ENCODE data around the gene ADORA1. TPM values are rescaled to one million over a fixed set of nuclear protein-coding genes. Genes with fewer than 3 reads are reported as not detected.

The ADORA1 gene
- total and polyA plus RNA-seq, 2 donors (not counting 3 experiments of a cell fraction or from before 2014, with no cell fraction given): 0.15 TPM; not detected in 1

- CTCF ChIA-PET: interaction anchor here (1.0 to 3.3 kb wide), 4 partner anchors 9 to 137 kb away, joined by 3 to 19 read pairs (median 8); no protein-coding TSS in a partner anchor
- Histone ChIP-seq H3K4me3 (replicated peaks in 1 of 3; ENCODE audit: insufficient read depth in 1 of 3, low read depth in 1 of 3, low read length in 3 of 3) (no peak overlapping the region), H3K4me1 (ENCODE audit: control insufficient read depth, extremely low read depth, insufficient read depth, low read length) (peaks cover 4% of the 10 kb centered on the region), H3K27ac (ENCODE audit: insufficient read depth, low read depth, low read length) (no peak overlapping the region), H3K9me3 (replicated peaks; ENCODE audit: control insufficient read depth, insufficient read depth, low read length) (no peaks in the 10 kb centered on the region), H3K9me1 (replicated peaks; ENCODE audit: control insufficient read depth, extremely low read depth, insufficient read depth, low read length) (no peaks in the 10 kb centered on the region), H2AFZ (ENCODE audit: low read depth, low read length) (no peak overlapping the region), H3K27me3 (ENCODE audit: control insufficient read depth in 2 of 2, insufficient read depth in 2 of 2, low read length in 2 of 2) (peaks cover 14 to 31% of the 10 kb centered on the region in 2 experiments), H3K79me2 (ENCODE audit: control insufficient read depth, insufficient read depth, low read length) (no peaks in the 10 kb centered on the region), H3K36me3 (ENCODE audit: control insufficient read depth in 2 of 2, extremely low read depth in 1 of 2, insufficient read depth in 2 of 2, low read length in 2 of 2) (no peaks in the 10 kb centered on the region), H4K20me1 (replicated peaks; ENCODE audit: control insufficient read depth, extremely low read depth, insufficient read depth, low read length) (no peaks in the 10 kb centered on the region), H3K9ac (replicated peaks; ENCODE audit: extremely low read depth, insufficient read depth, low read length) (no peak overlapping the region), H3K4me2 (ENCODE audit: insufficient read depth, low read length) (no peak overlapping the region)
- no peak for TF ChIP-seq MYC (IDR thresholded peaks at IDR 0.05; ENCODE audit: low read depth, low read length)
- TF ChIP-seq CTCF (IDR thresholded peaks at IDR 0.05; ENCODE audit: extremely low read depth in 1 of 2, insufficient read depth in 1 of 2, low read depth in 1 of 2, low read length in 2 of 2): no peak
- no peak for DNase-seq (ENCODE audit: low read depth, low spot score)
- BruUV-seq (replicated peaks): no TSS peak
- POLR2A ChIA-PET: no interaction called here
- dilution Hi-C loops (cut with MboI; ENCODE audit: extremely low pct_ligation_motif_present, low sequenced_read_pairs) (no loop called here), intact Hi-C loops (cut with micrococcal nuclease) (no loop called here)
- FAIRE-seq: no peak
Observed at GRCh38 chr1:203131548-203132200, 4.1 kb downstream of the ADORA1 start.

GRCh38 chr1:203133970-203134725 lies 6.6 kb downstream of the ADORA1 start:
- CTCF ChIA-PET: interaction anchor here (0.5 to 3.3 kb wide), 4 partner anchors 16 to 212 kb away, joined by 3 to 19 read pairs (median 8); no protein-coding TSS in a partner anchor
- Histone ChIP-seq H3K27ac (ENCODE audit: insufficient read depth, low read depth, low read length) (no peak overlapping the region), H4K20me1 (replicated peaks; ENCODE audit: control insufficient read depth, extremely low read depth, insufficient read depth, low read length) (no peaks in the 10 kb centered on the region), H3K4me1 (ENCODE audit: control insufficient read depth, extremely low read depth, insufficient read depth, low read length) (no peaks in the 10 kb centered on the region), H3K36me3 (ENCODE audit: control insufficient read depth in 2 of 2, extremely low read depth in 1 of 2, insufficient read depth in 2 of 2, low read length in 2 of 2) (no peaks in the 10 kb centered on the region), H3K4me2 (ENCODE audit: insufficient read depth, low read length) (no peak overlapping the region), H3K9me1 (replicated peaks; ENCODE audit: control insufficient read depth, extremely low read depth, insufficient read depth, low read length) (no peaks in the 10 kb centered on the region), H3K9me3 (replicated peaks; ENCODE audit: control insufficient read depth, insufficient read depth, low read length) (no peaks in the 10 kb centered on the region), H3K9ac (replicated peaks; ENCODE audit: extremely low read depth, insufficient read depth, low read length) (no peak overlapping the region), H3K79me2 (ENCODE audit: control insufficient read depth, insufficient read depth, low read length) (no peaks in the 10 kb centered on the region), H3K27me3 (ENCODE audit: control insufficient read depth in 2 of 2, insufficient read depth in 2 of 2, low read length in 2 of 2) (peaks cover 8 to 19% of the 10 kb centered on the region in 2 experiments), H3K4me3 (replicated peaks in 1 of 3; ENCODE audit: insufficient read depth in 1 of 3, low read depth in 1 of 3, low read length in 3 of 3) (no peak overlapping the region), H2AFZ (ENCODE audit: low read depth, low read length) (no peak overlapping the region)
- intact Hi-C loops (cut with micrococcal nuclease): no loop called here
- DNase-seq (ENCODE audit: low read depth, low spot score) (no peak), FAIRE-seq (no peak)
- dilution Hi-C loops (cut with MboI; ENCODE audit: extremely low pct_ligation_motif_present, low sequenced_read_pairs): no loop called here
- no TSS peak for BruUV-seq (replicated peaks)
- POLR2A ChIA-PET: no interaction called here
- no peak for TF ChIP-seq JUN (IDR thresholded peaks at IDR 0.05; ENCODE audit: borderline replicate concordance, insufficient read depth, insufficient read length, low read depth)
- TF ChIP-seq FOS (IDR thresholded peaks at IDR 0.05; ENCODE audit: borderline replicate concordance, insufficient read depth, low read length): no peak
- no peak for TF ChIP-seq CTCF (IDR thresholded peaks at IDR 0.05; ENCODE audit: extremely low read depth in 1 of 2, insufficient read depth in 1 of 2, low read depth in 1 of 2, low read length in 2 of 2)
- TF ChIP-seq POLR2A (IDR thresholded peaks at IDR 0.05; ENCODE audit: low read depth, low read length): no peak
- TF ChIP-seq MAX (IDR thresholded peaks at IDR 0.05; ENCODE audit: insufficient read depth, insufficient read length): no peak
- no peak for TF ChIP-seq MYC (IDR thresholded peaks at IDR 0.05; ENCODE audit: low read depth, low read length)
- no peak for TF ChIP-seq EZH2 (IDR thresholded peaks at IDR 0.05; ENCODE audit: borderline replicate concordance, low read depth, low read length, severe bottlenecking)
- no peak for TF ChIP-seq GATA2 (IDR thresholded peaks at IDR 0.05; ENCODE audit: insufficient read depth, insufficient read length, low read depth, low read length)
- no peak for TF ChIP-seq POLR2AphosphoS5 (IDR thresholded peaks at IDR 0.05; ENCODE audit: insufficient read depth, low read depth, low read length)
